Vagina (tissue), 2 donors: ENCODE data around the gene SIAE.

Experiments
- POLR2A ChIP-seq, 2 donors: fragments of 450-650 bp; IDR thresholded peaks; one replicate each; pipeline ENCODE4 v1.6.1; 2017; ENCODE audit warnings: antibody characterized with exemption in 2 of 2, mild to moderate bottlenecking in 2 of 2, moderate library complexity in 2 of 2
- POLR2AphosphoS5 ChIP-seq, 2 donors: sonication (generic); formaldehyde crosslinking; IDR thresholded peaks; one replicate each; pipeline ENCODE4 v1.9.0; 2017; ENCODE audit warnings: antibody characterized with exemption in 2 of 2, mild to moderate bottlenecking in 2 of 2, low read depth in 1 of 2; ENCODE audit not compliant: insufficient read depth in 1 of 2
- TF ChIP-seq, protein P1 (sequence below), 3 experiments: fragments of 450-650 bp in 2 of 3; fragments of 200-600 bp in 1 of 3; sonication (generic) in 1 of 3; IDR thresholded peaks; one replicate each; pipeline ENCODE4 v1.5.1; 2017 to 2019; ENCODE audit warnings: antibody characterized with exemption in 3 of 3, mild to moderate bottlenecking in 2 of 3, moderate library complexity in 2 of 3

DNA sequence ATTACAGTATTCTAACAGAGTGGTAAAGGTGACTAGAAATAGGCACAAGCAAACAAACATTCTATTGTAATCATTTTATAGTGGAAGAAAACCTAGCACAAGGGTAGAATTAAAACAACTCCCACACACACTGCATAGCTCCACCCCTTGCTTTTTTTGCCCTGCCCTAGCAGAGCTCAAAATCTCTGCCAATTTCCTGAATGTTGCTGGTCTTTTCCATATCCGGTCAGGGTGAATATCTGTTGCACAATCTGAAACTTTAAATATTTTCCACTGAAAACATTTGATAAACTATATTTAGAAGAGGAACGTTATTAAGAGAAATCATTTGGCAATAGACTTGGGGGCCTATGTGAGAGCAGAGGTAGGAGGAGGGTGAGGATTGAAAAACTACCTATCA is 2.8 kb upstream of the SIAE start:
- TF ChIP-seq, protein P1, sequence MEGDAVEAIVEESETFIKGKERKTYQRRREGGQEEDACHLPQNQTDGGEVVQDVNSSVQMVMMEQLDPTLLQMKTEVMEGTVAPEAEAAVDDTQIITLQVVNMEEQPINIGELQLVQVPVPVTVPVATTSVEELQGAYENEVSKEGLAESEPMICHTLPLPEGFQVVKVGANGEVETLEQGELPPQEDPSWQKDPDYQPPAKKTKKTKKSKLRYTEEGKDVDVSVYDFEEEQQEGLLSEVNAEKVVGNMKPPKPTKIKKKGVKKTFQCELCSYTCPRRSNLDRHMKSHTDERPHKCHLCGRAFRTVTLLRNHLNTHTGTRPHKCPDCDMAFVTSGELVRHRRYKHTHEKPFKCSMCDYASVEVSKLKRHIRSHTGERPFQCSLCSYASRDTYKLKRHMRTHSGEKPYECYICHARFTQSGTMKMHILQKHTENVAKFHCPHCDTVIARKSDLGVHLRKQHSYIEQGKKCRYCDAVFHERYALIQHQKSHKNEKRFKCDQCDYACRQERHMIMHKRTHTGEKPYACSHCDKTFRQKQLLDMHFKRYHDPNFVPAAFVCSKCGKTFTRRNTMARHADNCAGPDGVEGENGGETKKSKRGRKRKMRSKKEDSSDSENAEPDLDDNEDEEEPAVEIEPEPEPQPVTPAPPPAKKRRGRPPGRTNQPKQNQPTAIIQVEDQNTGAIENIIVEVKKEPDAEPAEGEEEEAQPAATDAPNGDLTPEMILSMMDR (IDR thresholded peaks at IDR 0.05) = no peak
- TF ChIP-seq POLR2A (IDR thresholded peaks at IDR 0.05) (no peak), POLR2AphosphoS5 (IDR thresholded peaks at IDR 0.05; ENCODE audit: insufficient read depth in 1 of 2, low read depth in 1 of 2) (peak in 1 of 2 donors; percentile 83)
